GM10847 (cell line): Measurements from ENCODE around the gene TNFAIP8.

Experiments used
- POLR2A ChIP-seq: IDR thresholded peaks from 2 replicates; pipeline ENCODE4 v1.6.1; 2011; ENCODE audit not compliant: insufficient read length; ENCODE audit errors: extremely low read depth

Gene TNFAIP8

DNA sequence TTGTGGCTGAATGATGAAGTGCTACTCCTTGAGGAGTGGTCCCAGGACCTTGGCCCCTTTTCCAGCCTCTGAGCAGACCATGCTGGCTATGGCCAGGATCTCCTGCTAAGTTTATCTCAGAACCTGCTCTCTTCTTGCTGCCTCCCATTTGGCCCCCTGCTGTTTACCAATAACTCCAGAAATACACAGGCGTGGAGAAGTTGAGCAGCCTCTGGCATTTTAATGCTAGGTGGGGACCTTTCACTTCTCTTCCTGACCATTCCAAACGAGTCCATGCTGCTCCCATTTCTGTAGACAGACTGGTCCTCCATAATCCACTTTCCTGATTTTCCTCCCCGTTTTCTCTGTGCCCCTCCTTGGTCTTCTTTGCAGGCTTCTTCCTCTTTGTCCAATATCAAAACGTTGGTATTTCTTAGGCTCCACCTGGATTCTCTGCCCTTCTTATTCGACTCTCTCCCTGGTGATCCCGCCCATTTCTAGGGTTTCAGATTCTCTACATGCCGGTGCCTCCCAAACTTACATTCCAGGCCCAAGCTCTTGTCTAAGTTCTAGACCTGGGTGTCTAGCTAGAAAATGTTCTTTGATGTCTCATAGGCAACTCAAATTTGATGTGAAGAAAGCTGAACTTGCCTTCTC, 33.4 kb upstream of the TNFAIP8 start:
- TF ChIP-seq POLR2A = no peak

DNA sequence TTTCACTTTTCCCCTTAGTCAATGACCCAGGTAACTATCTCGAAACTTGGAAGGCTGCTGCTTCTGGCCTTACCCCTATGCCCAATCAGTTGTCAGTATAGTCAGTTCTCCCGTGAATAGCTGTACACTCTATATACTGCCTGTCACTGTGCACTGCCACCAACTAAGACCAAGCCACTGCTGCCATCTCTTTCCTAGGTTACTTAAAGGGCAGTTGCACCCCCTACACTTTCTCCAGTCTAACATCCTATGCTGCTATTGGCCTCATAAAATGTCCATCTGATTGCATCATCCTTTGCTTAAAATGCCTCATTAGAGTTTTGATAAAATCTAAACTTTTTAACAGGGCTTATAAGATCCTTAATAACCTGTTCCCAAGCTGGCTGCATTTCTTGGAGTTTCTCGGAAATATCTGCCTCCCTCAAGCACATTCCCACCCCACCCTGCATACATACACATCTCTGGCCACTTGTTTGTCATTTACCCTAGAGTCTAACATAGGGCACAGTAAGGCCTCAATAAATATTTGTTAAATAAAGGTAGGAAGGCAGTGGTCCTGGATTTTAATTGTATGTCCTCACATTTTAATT, 32.8 kb upstream of the TNFAIP8 start:
- no peak for TF ChIP-seq POLR2A

DNA sequence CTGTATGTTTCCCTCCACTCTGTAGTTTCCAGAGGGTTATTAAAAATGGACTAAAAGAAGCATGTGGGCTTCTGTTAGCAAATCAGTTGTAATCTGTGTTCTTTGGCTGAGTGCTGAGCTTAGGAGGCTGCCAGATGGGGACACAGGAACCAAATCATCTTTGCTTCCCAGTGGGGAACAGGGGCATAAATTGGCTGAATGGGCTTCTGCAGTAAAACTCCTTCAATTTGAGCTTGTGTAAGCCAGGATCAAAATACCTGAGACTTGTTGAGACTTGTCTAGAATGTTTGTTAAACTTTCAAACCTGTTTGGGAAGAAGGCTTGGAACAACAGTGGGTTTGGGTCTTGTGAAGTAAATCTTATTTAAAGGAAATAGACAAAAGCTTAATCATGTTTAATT, 32.2 kb upstream of the TNFAIP8 start:
- TF ChIP-seq POLR2A = no peak

DNA sequence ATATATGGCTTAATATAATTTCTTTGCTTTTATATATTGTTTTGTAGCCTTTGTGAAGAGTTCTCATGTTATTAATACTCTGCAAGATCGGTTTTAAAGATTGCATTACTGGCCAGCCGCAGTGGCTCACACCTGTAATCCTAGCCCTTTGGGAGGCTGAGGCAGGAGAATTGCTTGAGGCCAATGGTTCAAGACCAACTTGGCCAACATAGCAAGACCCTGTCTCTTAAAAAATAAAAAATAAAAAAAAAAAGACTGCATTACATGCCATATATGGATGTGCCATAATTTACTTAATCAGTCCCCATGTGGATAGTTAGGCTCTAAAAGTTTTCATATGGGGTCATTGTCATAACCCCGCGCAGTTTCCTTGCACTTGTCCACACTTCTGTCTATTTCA, 31.0 kb upstream of the TNFAIP8 start:
- TF ChIP-seq POLR2A = no peak

DNA sequence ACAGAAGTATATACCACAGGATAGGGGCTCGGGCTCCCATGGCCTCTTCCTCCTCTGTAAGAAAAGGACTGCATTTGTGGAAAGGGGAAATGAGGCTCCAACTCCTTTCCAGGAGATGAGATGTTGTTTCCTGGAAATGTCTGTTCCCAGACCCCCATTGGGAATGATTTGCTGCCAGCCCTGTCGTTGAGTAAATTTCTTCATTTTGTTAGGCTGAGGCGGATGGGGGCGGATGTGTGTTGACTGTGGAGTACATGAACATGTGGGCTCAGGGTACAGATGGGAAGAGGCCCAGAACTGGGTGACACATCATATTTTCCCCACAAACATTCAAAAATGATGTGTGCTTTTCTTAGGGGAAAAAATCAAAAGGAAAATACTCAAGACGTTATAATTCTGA, 28.8 kb upstream of the TNFAIP8 start:
- TF ChIP-seq POLR2A = no peak

DNA sequence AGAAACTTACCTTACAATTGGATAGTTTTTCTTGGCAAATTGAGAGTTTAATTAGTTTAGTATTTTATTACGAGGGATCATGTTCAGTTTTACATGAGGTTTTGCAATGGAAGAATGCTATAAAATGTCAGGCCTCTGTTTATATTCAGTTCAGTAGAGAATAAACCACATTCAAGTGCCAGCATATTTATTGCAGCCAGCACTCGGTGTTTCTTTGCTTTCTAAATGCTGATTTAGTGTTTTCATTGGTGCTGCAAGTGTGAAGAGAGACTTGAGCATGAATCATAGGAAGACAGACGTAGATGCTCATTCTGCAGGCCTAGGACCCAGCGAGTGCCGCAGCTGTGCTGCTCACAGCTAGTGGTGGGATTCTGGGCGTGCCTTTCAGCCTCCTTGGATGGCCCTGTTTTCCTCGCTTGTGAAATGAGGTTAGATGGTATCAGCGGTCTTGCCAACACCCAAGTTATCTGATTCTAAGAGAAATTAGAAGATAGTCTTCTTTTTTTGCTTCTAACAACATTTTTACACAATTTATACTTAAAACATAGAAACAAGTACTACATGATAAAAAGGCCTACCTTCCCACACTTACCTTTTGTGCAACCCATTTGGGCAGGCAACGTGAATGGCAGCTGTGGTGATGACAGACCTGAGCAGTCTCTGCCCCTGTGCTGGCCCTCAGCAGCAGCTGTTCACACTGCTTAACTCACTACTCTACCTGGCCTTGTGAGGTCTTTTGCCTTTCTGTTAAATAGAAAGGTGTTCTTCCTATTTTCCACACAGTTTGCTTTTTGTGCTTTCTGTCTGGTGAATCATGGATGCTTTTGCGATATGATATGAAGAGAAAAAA, 26.8 kb upstream of the TNFAIP8 start:
- no peak for TF ChIP-seq POLR2A

DNA sequence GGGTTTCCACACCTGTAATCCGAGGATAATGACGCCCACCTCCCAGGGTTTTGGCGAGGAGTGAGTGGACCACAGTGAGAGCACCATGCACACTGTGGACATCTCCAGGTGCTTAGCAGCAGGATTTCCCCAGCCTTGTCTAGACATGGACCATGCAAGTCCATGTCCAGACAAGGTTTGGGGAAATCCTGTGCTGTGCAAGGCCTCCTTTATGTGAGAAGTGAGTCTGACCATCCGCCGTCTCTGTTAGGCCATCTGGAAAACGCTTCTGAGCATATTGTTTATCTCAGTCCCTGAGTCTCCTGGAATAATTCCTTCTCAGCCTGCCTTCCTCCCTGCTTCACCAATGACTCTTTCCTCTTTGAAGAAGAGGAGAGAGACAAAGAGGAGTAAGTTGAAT, 26.2 kb upstream of the TNFAIP8 start:
- no peak for TF ChIP-seq POLR2A

DNA sequence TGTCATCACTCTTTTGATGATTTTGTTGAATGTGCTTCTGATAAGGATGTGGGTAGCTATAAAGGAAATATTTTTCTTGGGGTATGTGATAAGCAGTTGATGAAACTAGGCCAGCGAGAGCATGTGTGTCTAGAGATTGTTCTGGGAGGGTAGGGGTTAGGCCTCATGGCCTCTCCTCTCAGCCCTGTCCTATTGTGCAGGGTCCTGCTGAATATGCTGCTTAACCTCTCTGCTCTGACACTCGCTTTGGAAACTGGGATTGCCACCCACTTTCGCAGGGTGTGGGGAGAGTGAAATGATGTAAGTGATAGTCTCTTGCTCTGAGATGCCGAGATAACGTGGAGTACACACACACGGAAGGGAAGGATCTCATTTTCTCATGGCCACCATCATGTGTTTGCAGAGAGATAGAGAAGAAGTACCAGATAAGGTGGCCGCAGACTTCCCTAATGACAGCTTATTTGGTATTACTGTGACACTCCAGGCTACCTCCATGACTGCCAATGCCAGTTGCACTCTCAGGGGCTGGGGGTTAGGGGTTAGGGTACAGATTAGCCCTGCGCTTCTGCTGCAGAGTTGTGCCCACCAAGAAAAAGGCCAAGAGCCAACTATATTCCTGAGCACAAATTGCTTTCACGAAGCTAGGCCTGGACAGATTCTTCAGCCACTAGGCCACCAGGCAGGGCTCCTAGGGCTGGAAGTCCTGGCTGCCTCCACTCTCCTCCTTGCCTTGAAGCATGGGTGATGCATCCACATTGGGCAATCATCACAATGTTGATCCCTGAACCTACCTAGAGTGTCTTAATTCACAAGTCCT, 25.2 kb upstream of the TNFAIP8 start:
- no peak for TF ChIP-seq POLR2A

DNA sequence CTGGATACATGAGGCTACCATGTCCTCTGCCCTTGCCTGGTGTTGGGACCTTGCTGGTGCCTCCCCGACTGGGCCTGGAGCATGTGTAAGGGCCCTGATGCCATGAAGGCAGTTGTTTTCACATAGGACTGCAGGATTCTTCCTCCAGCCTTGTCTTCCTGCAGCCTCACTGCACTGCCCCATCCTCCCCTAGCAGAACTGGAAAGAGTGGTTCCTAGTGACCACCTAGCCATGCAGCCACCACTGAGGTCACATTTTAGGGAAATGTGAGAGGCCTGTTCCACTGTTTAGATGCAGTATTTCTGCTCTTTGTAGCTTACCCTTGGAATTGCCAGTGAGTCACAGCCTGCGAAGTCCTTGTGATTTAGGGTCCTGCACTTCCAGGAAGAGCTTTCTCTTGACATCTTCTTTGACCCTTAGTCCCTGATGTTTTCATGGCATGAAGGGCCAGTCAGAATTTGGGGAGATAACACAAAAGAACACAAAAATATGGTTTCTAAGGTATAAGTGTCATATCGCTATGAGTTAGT, 24.2 kb upstream of the TNFAIP8 start:
- TF ChIP-seq POLR2A = no peak

DNA sequence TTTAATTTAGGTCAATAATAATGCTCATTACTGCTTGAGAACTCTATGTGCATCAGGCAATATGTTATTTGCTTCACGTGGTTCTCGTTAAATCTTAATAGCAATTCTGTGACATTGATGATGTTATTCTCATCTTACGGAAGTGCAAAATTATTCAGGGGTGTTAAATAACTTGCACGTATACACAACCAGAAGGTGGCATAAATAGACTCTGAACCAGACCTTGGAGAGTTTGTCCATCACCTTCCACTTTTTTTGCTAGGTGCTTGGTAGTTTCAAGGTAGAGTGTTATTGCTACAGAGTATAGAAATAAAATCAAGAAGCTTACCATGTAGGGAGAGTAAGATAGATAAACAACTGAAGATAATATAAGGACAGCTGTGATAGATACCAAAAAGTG, 23.6 kb upstream of the TNFAIP8 start:
- TF ChIP-seq POLR2A = no peak

DNA sequence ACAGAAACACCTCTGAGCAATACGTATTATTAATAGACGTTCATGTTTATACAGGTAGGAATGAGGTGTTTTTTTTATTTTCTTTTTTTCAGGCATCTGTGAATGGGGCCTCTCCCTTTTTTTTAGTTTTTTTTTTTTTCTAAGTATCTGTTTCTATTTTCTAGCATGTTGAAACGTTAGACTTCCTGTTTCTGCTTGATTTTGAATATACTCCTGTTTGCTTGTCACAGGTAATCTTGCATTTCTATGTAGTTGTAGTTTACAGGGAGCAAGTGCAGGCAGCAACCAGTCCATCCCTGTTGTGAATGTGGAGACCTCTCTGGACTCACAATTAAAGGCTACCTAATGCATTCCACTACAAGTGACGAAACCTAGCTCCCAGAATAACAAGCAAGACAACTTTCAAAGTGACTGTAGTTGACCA, 22.8 kb upstream of the TNFAIP8 start:
- TF ChIP-seq POLR2A = no peak

DNA sequence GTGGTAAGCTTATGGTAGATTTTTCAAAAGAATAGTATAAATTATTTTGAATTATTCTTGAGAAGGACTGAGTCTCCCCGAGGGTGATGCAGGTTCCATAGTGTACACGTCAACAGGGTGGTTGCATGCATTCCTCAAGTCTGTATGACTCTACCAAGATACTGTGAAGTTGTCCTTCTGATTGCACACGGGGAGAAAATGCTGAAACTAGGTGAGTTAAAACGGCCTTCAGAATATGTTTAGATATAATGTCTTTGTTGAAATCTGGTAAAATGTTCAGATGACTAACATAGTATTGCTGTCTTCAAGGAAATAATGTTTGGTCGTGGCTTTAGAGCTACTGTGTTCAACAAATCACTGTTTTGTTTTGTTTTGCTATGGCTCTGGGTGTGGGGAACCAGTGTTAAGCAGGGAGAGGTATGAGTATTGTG, 22.4 kb upstream of the TNFAIP8 start:
- TF ChIP-seq POLR2A = no peak

DNA sequence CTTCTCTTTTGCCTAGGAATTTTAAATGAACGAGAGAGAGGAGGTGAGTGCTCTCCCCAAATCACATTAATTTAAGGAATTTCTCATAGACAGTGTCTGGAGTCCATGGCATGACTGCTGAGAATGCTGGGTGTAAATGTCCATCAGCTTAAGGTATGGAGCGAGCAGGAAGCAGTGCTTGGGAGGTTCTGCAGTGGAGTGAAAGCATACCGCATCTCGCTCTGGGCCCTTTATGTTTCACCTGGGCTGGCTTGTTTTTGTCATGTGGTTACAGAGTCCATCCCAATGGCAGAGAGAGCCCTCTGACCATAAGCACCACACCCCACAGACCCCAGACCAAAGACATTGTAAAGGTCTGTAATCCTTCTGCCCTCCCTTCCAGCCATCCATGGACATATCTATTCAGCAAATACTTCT, 20.6 kb upstream of the TNFAIP8 start:
- TF ChIP-seq POLR2A = no peak

DNA sequence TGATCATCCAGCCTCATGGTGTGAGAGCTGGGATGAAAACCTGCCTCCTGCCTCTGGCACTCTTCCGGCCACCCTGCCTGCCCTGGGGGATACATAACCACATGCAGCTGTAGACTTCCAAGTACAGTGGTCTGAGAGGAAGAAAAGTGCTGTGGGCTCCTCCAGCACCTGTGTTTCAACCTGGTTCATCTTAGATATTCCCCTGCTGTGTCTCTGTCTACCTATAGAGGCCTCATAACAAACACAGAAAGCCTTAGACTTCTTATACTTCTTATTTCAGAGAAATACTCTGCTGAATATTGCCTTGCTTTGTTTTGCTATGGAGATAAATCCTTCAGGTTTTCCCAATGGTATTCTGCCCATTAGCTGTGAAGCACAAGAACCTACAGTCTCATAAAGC, 19.6 kb upstream of the TNFAIP8 start:
- TF ChIP-seq POLR2A = no peak
